COLO829 (cell line): ENCODE results near the gene CTNNBL1.

Experiments
- DNase-seq: peaks from one replicate; pipeline ENCODE4 v3.0.0; 2012; ENCODE audit warnings: low spot score

The CTNNBL1 gene

GRCh38 chr20:37901654-37902503 is 208.0 kb downstream of the CTNNBL1 start:
- DNase-seq, result no peak

DNA sequence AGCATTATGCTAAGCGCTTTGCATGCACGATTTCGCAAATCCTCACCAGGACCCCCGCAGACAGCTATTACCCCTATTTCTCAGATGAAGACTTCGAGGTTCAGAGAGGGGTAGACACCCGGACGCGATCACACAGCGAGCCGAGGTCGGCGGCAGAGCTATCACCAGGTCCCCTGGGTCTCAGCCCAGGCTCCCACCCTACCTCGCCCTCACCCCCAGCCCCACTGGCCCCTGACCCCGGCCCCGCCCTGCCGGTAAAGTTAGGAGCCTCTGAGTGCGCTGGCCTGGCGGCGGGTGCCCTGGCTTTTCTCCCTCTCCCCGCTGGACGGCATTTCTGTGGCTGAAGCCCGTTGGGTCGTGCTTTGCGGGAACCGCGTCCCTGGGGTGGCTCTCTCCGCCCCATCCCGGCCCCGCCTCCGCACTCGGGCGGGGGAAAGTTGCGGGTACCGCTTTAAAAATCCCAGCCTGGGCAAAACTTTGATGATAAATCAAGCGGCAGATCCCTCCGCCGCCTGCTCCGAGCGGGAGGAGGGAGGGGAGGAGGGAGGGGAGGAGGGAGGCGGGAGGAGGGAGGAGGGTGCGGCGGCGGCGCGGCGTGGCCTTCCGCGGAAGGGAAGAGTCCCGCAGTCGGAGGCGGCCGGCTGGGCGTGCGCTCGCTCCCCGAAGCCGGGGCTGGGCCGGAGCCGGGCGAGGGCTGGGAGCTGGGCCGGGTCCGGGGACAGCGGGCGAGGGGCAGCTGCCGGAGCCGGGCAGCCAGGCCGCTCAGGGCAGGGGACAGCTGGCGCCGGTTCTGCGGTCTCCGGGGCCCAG is 208.9 kb downstream of the CTNNBL1 start, which contains the start of gene VSTM2L:
TSS of gene VSTM2L (plus strand) at position 624 of the 810 bp plus-strand sequence. CDS start 224 bp downstream, outside the sequence.
- no peak for DNase-seq

DNA sequence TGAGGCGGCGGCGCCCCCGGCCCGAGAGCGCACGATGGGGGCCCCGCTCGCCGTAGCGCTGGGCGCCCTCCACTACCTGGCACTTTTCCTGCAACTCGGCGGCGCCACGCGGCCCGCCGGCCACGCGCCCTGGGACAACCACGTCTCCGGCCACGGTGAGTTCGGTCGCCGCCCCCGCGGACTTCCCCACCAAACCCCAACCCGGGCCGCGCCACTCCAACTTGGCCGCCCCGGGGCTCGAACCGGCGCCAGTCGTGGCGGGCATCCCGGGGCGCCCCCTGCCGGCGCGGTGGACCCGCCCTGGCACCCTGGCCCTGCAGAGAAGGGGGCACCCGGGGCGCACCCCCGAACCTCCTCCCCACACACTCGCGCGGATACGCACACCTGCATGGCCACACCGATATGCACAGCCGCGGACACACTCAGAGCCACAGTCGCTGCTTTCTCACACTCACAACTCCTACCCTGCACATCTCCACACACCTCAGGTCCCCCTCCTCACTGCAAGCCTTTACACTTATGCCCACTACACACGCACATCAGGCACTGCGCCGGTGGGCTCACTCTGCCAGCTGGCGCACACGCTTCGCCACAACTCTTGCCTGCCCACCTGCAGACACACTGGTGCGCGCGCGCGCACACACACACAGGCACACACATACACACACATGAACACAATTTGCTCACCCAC is 209.6 kb downstream of the CTNNBL1 start:
- no peak for DNase-seq

- no peak for DNase-seq
Observed at GRCh38 chr20:37904008-37904642, 210.3 kb downstream of the CTNNBL1 start.

DNA sequence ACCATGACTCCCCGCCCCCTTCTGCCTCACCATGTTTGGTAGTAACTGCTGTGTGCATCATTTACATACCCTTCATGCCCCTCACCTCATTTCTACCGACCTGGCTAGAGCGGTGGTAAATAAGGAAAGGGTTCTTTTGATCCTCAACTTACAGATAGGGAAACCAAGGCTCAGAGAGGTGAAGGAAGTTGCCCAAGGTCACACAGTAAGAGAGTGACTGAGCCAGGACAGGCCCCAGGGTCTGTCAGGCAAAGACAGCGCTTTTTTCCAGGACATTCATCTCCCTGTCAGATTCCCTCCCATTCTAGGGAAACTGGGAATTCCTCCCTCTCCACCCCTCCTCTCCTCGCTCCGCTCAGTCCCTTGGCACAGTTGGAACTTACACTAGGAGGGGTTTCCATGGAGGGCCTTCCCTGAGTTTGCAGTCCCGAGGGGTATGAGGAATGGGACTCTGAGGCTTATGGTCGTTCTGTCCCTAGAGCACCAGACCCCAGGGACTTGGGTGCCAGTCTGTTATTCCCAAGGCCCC is 211.1 kb downstream of the CTNNBL1 start:
- no peak for DNase-seq

GRCh38 chr20:37905671-37906613 is 212.1 kb downstream of the CTNNBL1 start:
- DNase-seq, result no peak

- DNase-seq, result no peak
Observed at GRCh38 chr20:37907330-37907676, 213.5 kb downstream of the CTNNBL1 start.

GRCh38 chr20:37907677-37908401 is 214.0 kb downstream of the CTNNBL1 start:
- peak; percentile 93 for DNase-seq

DNA sequence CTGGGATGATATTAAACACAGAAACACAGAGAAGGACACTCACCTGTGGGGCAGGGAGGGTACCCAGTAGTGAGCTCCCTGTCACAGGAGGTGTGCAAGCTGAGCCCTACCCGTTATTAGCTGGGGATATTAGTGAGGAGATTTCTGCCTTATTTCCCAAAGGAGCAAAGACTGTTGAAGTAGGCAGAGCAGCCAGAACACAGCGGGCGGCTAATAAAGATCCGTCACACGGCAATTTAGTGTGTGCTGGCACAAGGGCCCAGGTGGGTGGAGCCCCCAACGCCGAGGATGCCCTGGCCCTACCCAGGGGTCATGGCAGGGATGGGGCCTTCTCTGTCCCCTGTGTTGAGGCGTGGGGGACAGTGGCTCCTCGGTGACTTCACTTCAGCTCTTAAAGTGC is 217.4 kb downstream of the CTNNBL1 start:
- no peak for DNase-seq

GRCh38 chr20:37911838-37912281 is 218.0 kb downstream of the CTNNBL1 start:
- peak; percentile 56 for DNase-seq

- no peak for DNase-seq
Observed at GRCh38 chr20:37912874-37913273, 219.0 kb downstream of the CTNNBL1 start.

GRCh38 chr20:37913567-37914366 is 219.9 kb downstream of the CTNNBL1 start:
- DNase-seq, result no peak

- DNase-seq, result no peak
Observed at GRCh38 chr20:37914367-37914671, 220.5 kb downstream of the CTNNBL1 start.

DNA sequence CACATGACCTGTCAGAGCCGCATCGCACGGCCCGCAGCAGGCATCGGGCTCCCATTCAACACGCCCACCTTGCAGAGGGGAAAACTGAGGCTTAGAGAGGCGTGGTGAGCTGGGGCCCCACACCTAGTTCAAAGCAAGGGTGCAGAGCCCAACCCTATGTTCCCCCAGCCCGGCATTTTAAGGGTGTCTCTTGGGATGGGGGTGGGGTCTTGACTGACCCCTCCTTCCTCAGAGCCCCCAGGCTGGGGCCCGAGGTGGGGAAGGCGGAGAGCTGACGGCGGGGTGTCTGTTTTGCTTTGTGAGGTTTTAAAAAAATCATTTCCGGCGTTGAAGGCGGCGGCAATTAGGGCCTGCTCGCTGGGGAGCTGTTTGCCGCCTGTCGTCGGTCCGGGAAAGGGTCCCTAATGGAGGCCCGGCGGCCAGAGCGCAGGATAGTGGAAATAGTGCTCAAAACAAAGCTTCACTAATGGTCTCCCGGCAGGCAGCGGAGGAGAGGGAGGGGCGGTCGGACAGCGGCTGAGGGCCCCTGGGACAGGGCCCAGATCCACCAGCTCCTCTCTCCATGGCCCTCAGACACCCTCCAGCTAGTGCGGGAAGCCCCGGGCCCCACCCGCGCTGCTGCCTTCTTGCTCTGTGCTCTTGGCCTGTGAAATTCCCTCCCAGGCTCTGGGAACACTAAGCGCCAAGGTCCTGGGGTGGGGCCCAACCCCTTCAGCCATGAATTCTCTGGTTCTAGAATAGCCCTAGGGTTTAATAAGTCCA is 221.0 kb downstream of the CTNNBL1 start:
- no peak for DNase-seq

- no peak for DNase-seq
Observed at GRCh38 chr20:37915434-37915787, 221.6 kb downstream of the CTNNBL1 start.

- no peak for DNase-seq
Observed at GRCh38 chr20:37915800-37916570, 222.2 kb downstream of the CTNNBL1 start.

- no peak for DNase-seq
Observed at GRCh38 chr20:37917461-37917860, 223.6 kb downstream of the CTNNBL1 start.

- DNase-seq, result no peak
Observed at GRCh38 chr20:37918035-37918434, 224.2 kb downstream of the CTNNBL1 start.
